Measurements from ENCODE around the gene CADPS. TPM values are rescaled to one million over a fixed set of nuclear protein-coding genes. Genes with fewer than 3 reads are reported as not detected.

Gene CADPS
- total RNA-seq, 1 experiment from 2014 or later, result 7.0 TPM

DNA sequence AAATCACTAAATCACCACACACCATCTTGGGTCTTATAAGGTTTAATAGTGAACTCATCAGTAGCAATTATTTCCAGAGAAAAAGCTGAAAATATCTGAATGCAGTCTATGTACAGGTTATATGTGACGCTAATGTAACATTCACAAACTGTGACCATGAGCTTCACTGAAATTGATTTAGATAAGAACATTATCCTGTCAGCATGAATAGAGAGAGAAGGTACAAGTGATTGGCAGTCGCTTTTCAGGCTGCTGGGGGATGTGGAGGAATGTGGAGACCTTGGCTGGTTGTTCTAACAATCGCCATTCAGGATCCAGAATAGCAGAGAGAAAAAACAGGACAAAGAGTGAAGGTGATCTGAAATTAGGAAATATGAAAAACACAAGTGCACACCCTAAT is 98.1 kb downstream of the CADPS start (continued):
- TF ChIP-seq ZSCAN18 (CRISPR knock-in tag; IDR thresholded peaks at IDR 0.05), result no peak
- TF ChIP-seq FOXJ3 (CRISPR knock-in tag; IDR thresholded peaks at IDR 0.05; ENCODE audit: borderline replicate concordance), result no peak
- no peak for TF ChIP-seq TEAD1 (CRISPR knock-in tag; IDR thresholded peaks at IDR 0.05)
- TF ChIP-seq, protein P1, sequence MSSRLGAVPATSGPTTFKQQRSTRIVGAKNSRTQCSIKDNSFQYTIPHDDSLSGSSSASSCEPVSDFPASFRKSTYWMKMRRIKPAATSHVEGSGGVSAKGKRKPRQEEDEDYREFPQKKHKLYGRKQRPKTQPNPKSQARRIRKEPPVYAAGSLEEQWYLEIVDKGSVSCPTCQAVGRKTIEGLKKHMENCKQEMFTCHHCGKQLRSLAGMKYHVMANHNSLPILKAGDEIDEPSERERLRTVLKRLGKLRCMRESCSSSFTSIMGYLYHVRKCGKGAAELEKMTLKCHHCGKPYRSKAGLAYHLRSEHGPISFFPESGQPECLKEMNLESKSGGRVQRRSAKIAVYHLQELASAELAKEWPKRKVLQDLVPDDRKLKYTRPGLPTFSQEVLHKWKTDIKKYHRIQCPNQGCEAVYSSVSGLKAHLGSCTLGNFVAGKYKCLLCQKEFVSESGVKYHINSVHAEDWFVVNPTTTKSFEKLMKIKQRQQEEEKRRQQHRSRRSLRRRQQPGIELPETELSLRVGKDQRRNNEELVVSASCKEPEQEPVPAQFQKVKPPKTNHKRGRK (CRISPR knock-in tag; IDR thresholded peaks at IDR 0.05; ENCODE audit: borderline replicate concordance), result no peak
- no peak for TF ChIP-seq SMAD4 (CRISPR knock-in tag; IDR thresholded peaks at IDR 0.05)

DNA sequence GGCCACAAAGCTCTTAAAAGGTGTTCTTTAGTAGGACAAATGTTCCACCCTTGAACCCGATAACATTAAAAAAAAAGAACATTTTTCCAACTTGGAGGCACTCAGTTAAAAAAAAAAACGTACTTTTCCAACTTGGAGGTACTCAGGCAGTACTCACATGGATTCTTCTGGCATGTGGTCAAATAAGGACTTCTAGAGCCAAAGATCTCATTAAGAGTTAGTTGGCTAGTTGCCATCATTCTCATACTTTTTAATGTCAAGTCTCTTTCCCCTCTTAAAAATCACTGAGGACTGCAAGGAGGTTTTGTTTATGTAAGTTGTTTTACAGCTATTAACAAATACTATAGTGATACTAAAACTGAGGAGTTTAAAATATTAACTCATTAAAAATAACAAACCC is 101.0 kb downstream of the CADPS start:
- Mint-ChIP-seq H3K4me1 (no peaks in the 10 kb centered on the region), H3K27me3 (ENCODE audit: low read depth) (no peaks in the 10 kb centered on the region), H3K36me3 (no peaks in the 10 kb centered on the region), H3K27ac (no peak overlapping the region), H3K9me3 (no peaks in the 10 kb centered on the region), H3K4me3 (no peak overlapping the region)
- POLR2A ChIA-PET, result no interaction called here
- CTCF ChIA-PET, result no interaction called here
- TF ChIP-seq, protein P2, sequence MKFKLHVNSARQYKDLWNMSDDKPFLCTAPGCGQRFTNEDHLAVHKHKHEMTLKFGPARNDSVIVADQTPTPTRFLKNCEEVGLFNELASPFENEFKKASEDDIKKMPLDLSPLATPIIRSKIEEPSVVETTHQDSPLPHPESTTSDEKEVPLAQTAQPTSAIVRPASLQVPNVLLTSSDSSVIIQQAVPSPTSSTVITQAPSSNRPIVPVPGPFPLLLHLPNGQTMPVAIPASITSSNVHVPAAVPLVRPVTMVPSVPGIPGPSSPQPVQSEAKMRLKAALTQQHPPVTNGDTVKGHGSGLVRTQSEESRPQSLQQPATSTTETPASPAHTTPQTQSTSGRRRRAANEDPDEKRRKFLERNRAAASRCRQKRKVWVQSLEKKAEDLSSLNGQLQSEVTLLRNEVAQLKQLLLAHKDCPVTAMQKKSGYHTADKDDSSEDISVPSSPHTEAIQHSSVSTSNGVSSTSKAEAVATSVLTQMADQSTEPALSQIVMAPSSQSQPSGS (CRISPR knock-in tag; IDR thresholded peaks at IDR 0.05; ENCODE audit: borderline replicate concordance, low read depth), result no peak
- TF ChIP-seq SMAD4 (CRISPR knock-in tag; IDR thresholded peaks at IDR 0.05), result no peak
- no peak for DNase-seq (ENCODE audit: low spot score)
- ATAC-seq, result no peak

- Mint-ChIP-seq H3K4me3 (no peak overlapping the region), H3K4me1 (no peaks in the 10 kb centered on the region; the same call in 1 of the 2 replicates), H3K9me3 (no peaks in the 10 kb centered on the region), H3K27me3 (ENCODE audit: low read depth) (no peaks in the 10 kb centered on the region), H3K27ac (no peak overlapping the region), H3K36me3 (no peaks in the 10 kb centered on the region)
- no peak for DNase-seq (ENCODE audit: low spot score)
- ChIA-PET POLR2A (no interaction called here), CTCF (no interaction called here)
- no peak for TF ChIP-seq ZBTB21 (CRISPR knock-in tag; IDR thresholded peaks at IDR 0.05; ENCODE audit: borderline replicate concordance)
- ATAC-seq, result no peak
Measured at GRCh38 chr3:62771331-62772072, 103.7 kb downstream of the CADPS start.

DNA sequence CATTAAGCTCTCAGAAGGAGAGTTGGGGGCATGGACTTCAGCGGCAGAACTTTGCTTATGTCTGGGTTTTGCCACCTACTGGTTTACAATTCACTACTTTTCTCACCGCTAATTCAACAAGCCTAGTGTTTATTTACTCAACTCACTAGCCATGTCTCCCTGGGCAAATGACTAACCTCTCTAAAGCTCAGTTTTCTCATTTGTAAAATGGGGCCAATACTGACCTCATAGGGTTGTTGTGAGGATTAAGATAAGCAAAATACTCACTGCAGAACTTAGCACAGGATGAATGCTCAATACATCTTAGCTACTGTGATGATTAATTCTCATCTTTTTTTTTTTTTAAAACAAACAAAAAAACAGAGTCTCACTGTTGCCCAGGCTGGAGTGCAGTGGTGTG is 106.3 kb downstream of the CADPS start:
- no peak for ATAC-seq
- Mint-ChIP-seq H3K4me1 (no peaks in the 10 kb centered on the region; the same call in 1 of the 2 replicates), H3K27me3 (ENCODE audit: low read depth) (no peaks in the 10 kb centered on the region), H3K36me3 (no peaks in the 10 kb centered on the region), H3K27ac (no peak overlapping the region), H3K9me3 (no peaks in the 10 kb centered on the region), H3K4me3 (no peak overlapping the region)
- ChIA-PET CTCF (no interaction called here), POLR2A (no interaction called here)
- no peak for DNase-seq (ENCODE audit: low spot score)
- TF ChIP-seq GRHL2 (CRISPR knock-in tag; IDR thresholded peaks at IDR 0.05; ENCODE audit: insufficient replicate concordance, severe bottlenecking), result no peak
- no peak for TF ChIP-seq TEAD4 (CRISPR knock-in tag; IDR thresholded peaks at IDR 0.05)
- no peak for TF ChIP-seq ZNF121 (CRISPR knock-in tag; IDR thresholded peaks at IDR 0.05)
- no peak for TF ChIP-seq NR1H2 (CRISPR knock-in tag; IDR thresholded peaks at IDR 0.05)
- no peak for TF ChIP-seq FOXJ3 (CRISPR knock-in tag; IDR thresholded peaks at IDR 0.05; ENCODE audit: borderline replicate concordance)
- TF ChIP-seq HMGXB4 (CRISPR knock-in tag; IDR thresholded peaks at IDR 0.05), result no peak
- no peak for TF ChIP-seq FOXK1 (CRISPR knock-in tag; IDR thresholded peaks at IDR 0.05)
- TF ChIP-seq USF2 (CRISPR knock-in tag; IDR thresholded peaks at IDR 0.05), result no peak
- TF ChIP-seq, protein P3, sequence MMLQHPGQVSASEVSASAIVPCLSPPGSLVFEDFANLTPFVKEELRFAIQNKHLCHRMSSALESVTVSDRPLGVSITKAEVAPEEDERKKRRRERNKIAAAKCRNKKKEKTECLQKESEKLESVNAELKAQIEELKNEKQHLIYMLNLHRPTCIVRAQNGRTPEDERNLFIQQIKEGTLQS (CRISPR knock-in tag; conservative IDR thresholded peaks at IDR 0.05), result no peak
- no peak for TF ChIP-seq NFATC4 (CRISPR knock-in tag; IDR thresholded peaks at IDR 0.05)
- no peak for TF ChIP-seq ZBTB21 (CRISPR knock-in tag; IDR thresholded peaks at IDR 0.05; ENCODE audit: borderline replicate concordance)
- TF ChIP-seq, protein P4, sequence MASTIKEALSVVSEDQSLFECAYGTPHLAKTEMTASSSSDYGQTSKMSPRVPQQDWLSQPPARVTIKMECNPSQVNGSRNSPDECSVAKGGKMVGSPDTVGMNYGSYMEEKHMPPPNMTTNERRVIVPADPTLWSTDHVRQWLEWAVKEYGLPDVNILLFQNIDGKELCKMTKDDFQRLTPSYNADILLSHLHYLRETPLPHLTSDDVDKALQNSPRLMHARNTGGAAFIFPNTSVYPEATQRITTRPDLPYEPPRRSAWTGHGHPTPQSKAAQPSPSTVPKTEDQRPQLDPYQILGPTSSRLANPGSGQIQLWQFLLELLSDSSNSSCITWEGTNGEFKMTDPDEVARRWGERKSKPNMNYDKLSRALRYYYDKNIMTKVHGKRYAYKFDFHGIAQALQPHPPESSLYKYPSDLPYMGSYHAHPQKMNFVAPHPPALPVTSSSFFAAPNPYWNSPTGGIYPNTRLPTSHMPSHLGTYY (CRISPR knock-in tag; IDR thresholded peaks at IDR 0.05), result no peak
- no peak for TF ChIP-seq RELA (CRISPR knock-in tag; IDR thresholded peaks at IDR 0.05; ENCODE audit: borderline replicate concordance)
- no peak for TF ChIP-seq ZNF317 (CRISPR knock-in tag; IDR thresholded peaks at IDR 0.05; ENCODE audit: borderline replicate concordance, low read depth)
- TF ChIP-seq ESRRA (CRISPR knock-in tag; IDR thresholded peaks at IDR 0.05; ENCODE audit: borderline replicate concordance), result no peak
